AG09309 (cell line): ENCODE data around the gene TTLL8.

Source experiments
- DNase-seq: peaks from one replicate; pipeline ENCODE4 v3.0.0-alpha.2; 2010; ENCODE audit warnings: low read depth
- H3K4me3 ChIP-seq: 2 replicates; pipeline ENCODE4 v1.5.1; 2011; ENCODE audit warnings: mild to moderate bottlenecking, low read depth, low read length, moderate library complexity; ENCODE audit not compliant: control insufficient read depth
- CTCF ChIP-seq: IDR thresholded peaks from 2 replicates; pipeline ENCODE4 v1.5.1; 2011; ENCODE audit warnings: mild to moderate bottlenecking, low read depth, low read length, inconsistent platforms; ENCODE audit not compliant: insufficient read depth, control insufficient read depth; ENCODE audit errors: missing control alignments

TTLL8 gene

GRCh38 chr22:50048061-50048765 lies 9.9 kb downstream of the TTLL8 start:
- TF ChIP-seq CTCF: no peak
- DNase-seq: no peak
- no peak overlapping the region for H3K4me3 ChIP-seq

GRCh38 chr22:50047346-50047745 lies 10.8 kb downstream of the TTLL8 start:
- TF ChIP-seq CTCF: no peak
- no peak for DNase-seq
- H3K4me3 ChIP-seq: no peak overlapping the region

- no peak for TF ChIP-seq CTCF
- no peak for DNase-seq
- no peak overlapping the region for H3K4me3 ChIP-seq
Measured at GRCh38 chr22:50046481-50047245, 11.4 kb downstream of the TTLL8 start.

DNA sequence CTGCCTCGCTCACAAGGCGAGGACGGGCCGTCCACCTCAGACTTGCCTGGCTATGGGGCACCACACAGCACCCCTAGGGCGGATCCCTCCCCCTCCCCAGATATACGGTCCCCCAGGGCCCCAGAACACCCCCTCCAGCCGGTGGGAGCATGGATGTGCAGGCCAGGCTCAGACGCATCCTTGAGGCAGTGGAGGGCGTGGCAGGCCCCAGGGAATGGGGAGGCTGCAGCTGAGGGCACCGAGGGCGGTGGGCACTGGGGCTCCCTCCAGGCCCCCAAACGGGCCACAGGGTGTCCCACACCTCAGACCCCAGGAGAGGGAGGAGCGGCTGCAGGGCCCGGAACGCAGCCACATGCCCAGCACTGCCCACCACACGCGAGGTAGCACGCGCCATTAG lies 12.1 kb downstream of the TTLL8 start:
- DNase-seq: no peak
- no peak overlapping the region for H3K4me3 ChIP-seq
- no peak for TF ChIP-seq CTCF

DNA sequence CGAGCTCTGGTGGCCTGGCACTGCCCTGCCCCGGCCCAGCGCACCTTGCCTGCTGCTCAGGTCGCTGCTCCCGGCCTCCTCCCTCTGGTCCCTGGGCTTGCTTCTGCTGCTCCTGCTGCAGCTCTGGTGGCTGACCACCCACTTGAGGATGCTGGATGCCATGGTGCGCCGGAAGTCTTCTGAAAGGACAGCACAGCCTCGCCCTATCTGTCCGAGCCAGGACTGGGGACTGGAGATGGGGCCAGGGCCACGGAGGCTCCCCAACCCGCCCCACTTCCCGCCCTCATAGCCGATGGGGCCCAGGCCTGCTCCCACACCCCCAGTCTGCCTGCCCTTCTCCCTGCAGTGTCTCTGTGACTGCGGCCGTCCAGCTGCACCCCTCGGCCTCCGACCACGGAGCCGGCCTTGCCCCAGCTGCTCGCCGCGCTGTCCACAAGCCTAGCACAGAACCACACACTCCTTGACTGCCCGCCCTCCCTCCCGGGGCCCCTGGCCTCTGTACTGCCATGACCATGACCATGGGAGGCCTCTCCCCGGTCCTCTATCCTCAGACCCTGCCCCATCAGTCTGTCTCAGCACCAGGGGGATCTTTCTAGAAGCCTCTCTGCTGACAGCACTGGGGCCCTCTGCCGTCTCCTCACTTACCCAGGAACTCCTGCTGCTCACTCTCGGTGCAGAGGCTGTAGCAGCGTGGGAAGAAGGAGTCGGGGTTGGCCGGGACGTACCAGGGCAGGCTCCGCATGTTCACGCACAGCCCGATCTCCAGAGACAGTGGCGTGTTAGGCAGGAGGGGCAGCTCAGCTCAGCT lies 12.7 kb downstream of the TTLL8 start:
- DNase-seq: no peak
- no peak for TF ChIP-seq CTCF

DNA sequence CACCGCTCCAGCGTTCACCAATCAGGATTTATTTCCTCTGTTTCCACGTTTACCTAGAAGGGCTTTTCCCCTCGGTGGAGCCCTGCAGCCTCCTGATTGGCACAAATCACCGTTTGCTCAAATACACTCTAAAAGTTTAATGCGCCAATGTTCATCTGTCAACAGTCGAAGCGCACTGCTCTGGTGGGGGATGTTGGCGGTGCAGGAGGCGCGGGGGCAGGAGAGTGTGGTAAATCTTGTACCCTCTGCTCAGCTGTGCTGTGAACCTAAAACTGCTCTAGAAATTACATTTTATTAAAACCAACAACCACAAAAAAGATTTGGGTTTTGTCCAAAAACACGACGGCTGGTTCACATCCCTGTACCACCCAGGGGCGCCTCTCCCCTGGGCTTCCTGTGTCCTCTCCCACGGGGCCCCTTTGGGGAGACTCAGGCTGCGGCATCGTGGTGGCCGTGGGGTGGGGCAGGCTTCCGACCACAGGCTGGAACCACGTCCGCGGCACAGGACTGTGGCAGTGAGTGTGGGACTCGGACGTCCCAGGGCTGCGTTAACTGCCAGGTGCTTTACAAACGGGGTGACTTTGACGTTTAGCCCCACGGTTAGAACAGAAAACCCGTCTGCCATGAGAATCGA lies 13.5 kb downstream of the TTLL8 start:
- DNase-seq: no peak
- no peak overlapping the region for H3K4me3 ChIP-seq
- no peak for TF ChIP-seq CTCF

More for the DNA sequence above, 12.7 kb downstream of the TTLL8 start:
- H3K4me3 ChIP-seq: no peak overlapping the region
